GM12872 (cell line): ENCODE results near the gene POU2F3.

Experiments used
- CTCF ChIP-seq: IDR thresholded peaks from 3 replicates; pipeline ENCODE4 v1.5.1; 2011; ENCODE audit warnings: low read depth, mild to moderate bottlenecking, low read length, moderate library complexity; ENCODE audit not compliant: insufficient read depth

Gene POU2F3

GRCh38 chr11:120294096-120294495 is 54.2 kb downstream of the POU2F3 start:
- no peak for TF ChIP-seq CTCF

GRCh38 chr11:120295099-120295498 is 55.2 kb downstream of the POU2F3 start:
- TF ChIP-seq CTCF: no peak

GRCh38 chr11:120296554-120296953 is 56.6 kb downstream of the POU2F3 start:
- TF ChIP-seq CTCF: no peak

GRCh38 chr11:120298461-120298860 is 58.5 kb downstream of the POU2F3 start:
- TF ChIP-seq CTCF: no peak

GRCh38 chr11:120302001-120302805 is 62.3 kb downstream of the POU2F3 start:
- no peak for TF ChIP-seq CTCF

- peak; percentile 93 for TF ChIP-seq CTCF
Observed at GRCh38 chr11:120303004-120303637, 63.2 kb downstream of the POU2F3 start.

- TF ChIP-seq CTCF: no peak
Observed at GRCh38 chr11:120304526-120304925, 64.6 kb downstream of the POU2F3 start.
